GM19193 (cell line): ENCODE measurements around the gene FNDC10.

ENCODE experiments used
- POLR2A ChIP-seq: IDR thresholded peaks from 4 replicates; pipeline ENCODE4 v1.6.1; 2011; ENCODE audit not compliant: insufficient read depth, insufficient read length; ENCODE audit errors: extremely low read depth

FNDC10 gene

GRCh38 chr1:1615256-1616044 lies 15.5 kb upstream of the FNDC10 start, which contains the start of gene MIB2:
MIB2 (plus strand) TSS chr1:1615500; CDS start chr1:1623453, 7,953 bp downstream.
- TF ChIP-seq POLR2A, result peak; percentile 84

- TF ChIP-seq POLR2A, result no peak
These were observed 15.0 kb upstream of the FNDC10 start for GRCh38 chr1:1614954-1615255.

GRCh38 chr1:1614204-1614953 lies 14.4 kb upstream of the FNDC10 start:
- TF ChIP-seq POLR2A, result no peak

GRCh38 chr1:1613509-1614082 lies 13.7 kb upstream of the FNDC10 start:
- TF ChIP-seq POLR2A, result no peak

- no peak for TF ChIP-seq POLR2A
These were observed 12.1 kb upstream of the FNDC10 start for GRCh38 chr1:1612104-1612400.

- TF ChIP-seq POLR2A, result no peak
These were observed 10.9 kb upstream of the FNDC10 start for GRCh38 chr1:1610796-1611195.

- no peak for TF ChIP-seq POLR2A
These were observed 10.0 kb upstream of the FNDC10 start for GRCh38 chr1:1609822-1610485.

GRCh38 chr1:1606232-1606631 lies 6.3 kb upstream of the FNDC10 start:
- TF ChIP-seq POLR2A, result no peak

GRCh38 chr1:1605724-1606123 lies 5.8 kb upstream of the FNDC10 start:
- TF ChIP-seq POLR2A, result no peak

GRCh38 chr1:1605034-1605591 lies 5.2 kb upstream of the FNDC10 start:
- no peak for TF ChIP-seq POLR2A

GRCh38 chr1:1604374-1605033 lies 4.6 kb upstream of the FNDC10 start:
- no peak for TF ChIP-seq POLR2A

GRCh38 chr1:1603671-1604373 lies 3.9 kb upstream of the FNDC10 start:
- no peak for TF ChIP-seq POLR2A

GRCh38 chr1:1602968-1603506 lies 3.1 kb upstream of the FNDC10 start:
- TF ChIP-seq POLR2A, result no peak
